Stimulated activated CD8-positive, alpha-beta memory T cell treated with anti-CD3 and anti-CD28 coated beads, Interleukin-15, amount 100 ng/mL, for 4 hours (primary cell): ENCODE measurements around the gene ANKRD31.
A peak's percentile ranks its signal among the peaks of the same experiment; 100 is the strongest.

ENCODE experiments used
- DNase-seq, 2 donors: peaks; one replicate each; pipeline ENCODE4 v3.0.0-alpha.2; 2020; ENCODE audit warnings: low read depth in 2 of 2

ANKRD31 gene

DNA sequence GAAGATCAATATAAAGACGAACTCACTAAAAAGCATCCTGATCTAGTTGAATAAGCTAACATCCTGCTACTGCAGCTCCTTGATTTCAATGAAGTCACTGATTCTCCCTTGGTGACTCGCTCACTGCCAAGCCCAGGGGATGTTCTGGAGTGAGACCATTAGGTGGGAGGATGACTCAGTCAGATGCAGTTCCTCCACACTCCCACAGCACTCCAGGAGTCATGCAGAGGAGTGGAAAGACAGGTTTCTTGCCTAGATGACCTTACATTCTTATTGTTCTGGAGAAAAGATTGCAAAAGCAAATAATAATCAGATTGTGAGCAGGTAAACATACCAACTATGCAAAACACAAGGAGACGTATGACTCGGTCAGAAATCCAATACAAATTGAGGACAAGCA is 199.6 kb downstream of the ANKRD31 start:
- DNase-seq: peak in 1 of 2 donors; percentile 43

DNA sequence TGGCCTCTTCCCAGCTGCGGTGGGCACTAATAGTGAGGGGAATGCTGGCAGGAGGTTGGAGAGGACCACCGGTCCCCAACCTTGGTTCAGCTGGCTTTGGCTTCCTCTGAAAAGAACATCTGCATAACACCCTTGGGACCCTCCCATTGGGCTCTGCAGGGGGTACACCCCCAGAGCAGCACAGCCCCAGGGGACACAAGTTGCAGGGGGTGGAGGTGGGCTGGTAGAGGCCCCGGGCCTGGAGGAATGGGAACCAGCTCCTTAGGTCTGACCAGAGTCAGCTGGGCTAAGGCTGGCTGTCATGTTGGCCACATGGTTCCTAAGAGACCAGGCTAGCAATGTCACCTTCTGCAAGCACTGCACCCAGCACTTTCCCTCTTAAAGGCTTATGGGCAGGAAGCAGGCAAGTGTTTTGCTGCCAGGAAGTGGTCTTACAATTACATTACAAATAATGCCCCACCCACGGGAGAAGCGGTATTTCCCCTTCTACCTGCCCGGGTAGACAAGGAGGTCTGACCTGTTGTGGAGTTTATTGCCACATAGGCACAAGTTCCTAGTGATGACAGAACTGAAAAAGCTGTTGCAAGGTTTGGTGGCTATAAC is 202.4 kb downstream of the ANKRD31 start:
- DNase-seq: no peak

DNA sequence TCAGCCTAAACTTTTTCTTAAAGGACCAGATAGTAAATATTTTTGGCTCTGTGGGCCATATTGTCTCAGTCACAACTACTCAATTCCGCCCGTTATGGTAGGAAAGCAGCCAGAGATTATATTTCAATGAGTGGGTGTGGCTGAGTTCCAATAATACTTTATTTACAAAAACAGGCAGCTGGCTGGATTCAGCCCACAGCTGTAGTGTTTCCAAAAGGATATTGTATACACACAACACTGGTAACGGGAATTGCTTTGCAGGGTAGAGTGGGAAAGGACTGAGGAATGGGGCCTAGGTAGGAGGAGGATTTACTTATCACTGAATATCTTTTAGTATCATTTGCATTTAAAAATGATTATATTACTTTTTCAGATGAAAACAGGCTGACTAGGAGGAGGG is 205.3 kb downstream of the ANKRD31 start:
- DNase-seq: no peak

DNA sequence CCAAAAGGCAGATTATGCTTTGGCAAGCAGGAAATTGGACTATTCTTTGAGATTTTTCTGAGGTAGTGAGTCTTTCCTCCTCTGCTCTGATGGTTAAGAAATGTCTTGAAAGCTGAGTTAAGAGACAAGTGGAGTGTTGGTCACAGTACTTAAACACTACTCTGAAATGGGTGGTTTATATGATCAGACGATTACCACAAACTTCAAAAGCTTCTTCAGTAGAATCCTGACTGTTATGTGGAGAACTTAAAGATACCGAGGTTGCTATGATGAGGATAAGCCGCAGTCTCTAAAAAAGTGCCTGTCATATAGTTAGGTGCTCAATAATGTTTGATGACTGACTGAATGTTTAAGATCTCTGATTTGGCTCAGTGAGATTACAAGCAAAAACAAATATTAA is 208.6 kb downstream of the ANKRD31 start:
- no peak for DNase-seq

DNA sequence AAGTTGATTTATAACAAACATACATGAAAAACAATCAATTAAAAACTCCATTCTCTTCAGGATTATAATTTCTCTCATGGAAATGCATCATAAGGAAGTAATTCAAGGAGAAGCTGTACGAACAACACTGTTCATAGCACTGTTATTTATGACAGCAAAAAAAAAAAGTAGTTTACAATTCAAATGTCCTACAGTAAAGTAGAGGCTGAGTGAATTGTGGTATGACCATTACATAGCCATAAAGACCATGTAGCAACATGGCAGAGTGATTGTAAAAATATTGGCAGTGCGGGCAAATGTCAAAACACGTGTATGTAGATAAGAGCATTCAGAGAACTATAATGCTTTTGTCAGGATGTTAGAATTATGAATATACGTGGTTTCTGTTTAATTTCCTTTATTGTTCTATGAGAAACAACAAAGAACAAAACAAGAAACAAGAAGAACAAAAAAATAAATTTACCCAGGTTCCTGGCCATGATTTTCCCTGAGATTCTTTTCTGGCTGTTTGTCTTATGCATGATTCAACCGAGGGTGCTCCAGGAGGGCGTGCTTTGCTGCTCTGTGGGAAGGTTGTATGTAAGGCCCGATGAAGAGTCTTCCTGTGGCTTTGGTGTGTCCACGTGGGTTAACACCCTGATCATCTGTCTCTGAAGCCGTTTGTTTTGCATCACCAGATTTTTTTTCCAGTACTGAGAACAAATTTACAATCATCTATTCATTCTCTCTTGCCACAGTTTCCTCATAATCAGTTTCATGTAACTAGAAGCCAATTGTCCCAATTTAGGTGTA is 213.1 kb downstream of the ANKRD31 start:
- peak; percentile 3 to 10 for DNase-seq

DNA sequence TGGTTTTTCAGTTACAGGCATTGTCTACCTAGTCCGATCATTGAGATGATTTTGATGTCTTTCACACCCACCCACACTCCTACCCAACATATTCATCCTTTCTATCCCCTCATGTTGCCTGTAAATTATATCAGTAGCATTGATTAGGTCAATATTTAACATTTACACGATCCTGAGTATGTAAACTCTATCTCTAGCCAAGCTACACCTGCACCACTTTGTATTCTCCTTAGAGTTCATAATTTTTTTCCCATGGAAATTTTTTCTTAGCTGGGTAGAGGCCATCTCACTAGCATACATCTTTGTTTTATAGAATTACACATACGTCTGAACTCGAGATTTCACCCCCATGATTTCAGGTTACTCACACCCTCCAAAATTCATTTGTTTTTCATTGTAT is 214.9 kb downstream of the ANKRD31 start:
- DNase-seq: no peak

DNA sequence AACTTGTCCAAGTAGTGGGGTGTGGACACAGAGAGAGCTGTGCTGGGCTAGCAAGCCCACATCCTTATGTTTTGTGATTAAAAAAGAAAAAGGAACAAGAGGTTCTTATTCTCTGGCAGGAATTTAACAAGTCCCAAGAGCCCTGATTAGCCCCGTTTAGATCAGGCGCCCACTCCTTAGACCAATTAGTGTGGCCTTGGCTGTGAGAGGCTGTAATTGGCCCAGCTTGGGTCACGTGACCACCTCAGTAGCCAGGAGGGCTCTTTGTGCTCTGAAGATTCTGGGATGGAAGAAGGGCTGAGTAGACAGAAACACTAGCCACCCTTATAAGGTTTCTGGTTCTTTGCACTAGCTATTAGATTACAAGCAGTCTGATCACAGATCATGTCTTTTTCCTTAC is 215.5 kb downstream of the ANKRD31 start:
- no peak for DNase-seq

DNA sequence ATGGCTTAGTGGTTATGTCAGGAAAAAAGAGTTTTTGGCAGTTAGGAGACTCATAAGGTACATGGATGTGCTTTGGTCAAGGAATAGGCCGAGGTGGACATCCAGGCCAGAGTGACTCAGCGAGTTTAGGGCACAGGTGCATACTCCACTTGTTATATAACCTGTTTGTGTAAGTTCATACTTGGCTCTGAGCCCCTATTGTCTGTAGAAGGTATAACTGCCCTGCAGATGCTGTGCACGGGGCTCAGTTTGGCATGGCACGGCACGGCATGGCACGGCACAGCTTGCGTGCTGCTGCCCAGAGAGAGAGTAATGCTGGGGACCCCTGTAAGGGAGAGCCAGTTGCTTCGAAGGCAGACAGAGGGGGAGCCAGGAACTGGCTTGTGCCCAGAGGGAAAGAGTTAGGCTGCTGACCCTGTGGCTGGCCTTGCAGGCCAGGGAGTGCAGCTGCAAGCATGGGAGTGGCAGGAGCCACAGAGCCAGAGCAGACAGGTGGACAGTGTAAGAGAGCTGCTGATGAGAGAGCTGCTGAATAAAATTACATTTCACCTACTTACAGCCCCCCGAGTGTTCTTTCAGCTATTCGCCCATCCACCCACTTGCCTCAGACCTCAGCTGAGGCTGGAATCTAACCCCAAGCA is 216.5 kb downstream of the ANKRD31 start:
- no peak for DNase-seq

DNA sequence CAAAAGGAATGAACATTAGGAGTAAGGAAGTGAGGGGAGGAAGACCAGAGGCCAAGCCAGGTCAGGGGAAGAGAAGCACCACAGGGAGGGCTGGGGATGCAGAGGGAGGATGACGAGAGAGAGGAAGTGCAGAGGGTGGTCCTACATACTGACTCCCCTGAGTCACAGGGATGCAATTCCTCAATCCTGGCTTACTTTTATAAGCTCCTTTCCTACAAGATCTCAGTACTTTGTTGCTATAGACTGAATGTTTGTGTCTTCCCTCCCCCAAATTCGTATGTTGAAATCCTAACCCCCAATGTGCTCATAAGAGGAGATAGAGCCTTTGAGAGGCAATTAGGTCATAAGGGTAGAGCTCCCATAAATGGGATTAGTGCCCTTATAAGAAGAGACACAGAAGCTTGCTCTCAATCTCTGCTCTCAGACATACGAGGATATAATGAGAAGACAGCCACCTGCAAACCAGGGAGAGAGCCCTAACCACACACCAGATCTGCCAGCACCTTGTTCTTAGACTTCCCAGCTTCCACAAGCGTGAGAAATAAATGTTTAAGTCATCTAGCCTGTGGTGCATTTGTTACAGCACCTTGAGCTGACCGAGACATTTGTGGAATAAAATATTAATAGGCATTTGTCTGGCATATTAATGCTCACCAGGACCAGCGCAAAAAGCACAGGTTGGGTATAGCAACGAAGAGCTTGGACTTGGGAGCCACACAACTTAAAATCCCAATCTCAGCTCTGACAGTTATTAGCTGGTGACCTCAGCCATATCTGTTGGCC is 217.7 kb downstream of the ANKRD31 start:
- no peak for DNase-seq
